GM19328 (cell line): ENCODE data around the gene EPB41L3.
"Not testable (repeated sequence)": the region's sequence is repeated elsewhere in the genome, so short reads cannot be mapped to it uniquely, and the experiment has no call there.

Experiments
- ATAC-seq: cut with Tn5 transposase; IDR thresholded peaks from one replicate; pipeline ENCODE4 v1.9.1; 2021; ENCODE audit warnings: mild to moderate bottlenecking, moderate library complexity; ENCODE audit not compliant: unreplicated experiment

The EPB41L3 gene

DNA sequence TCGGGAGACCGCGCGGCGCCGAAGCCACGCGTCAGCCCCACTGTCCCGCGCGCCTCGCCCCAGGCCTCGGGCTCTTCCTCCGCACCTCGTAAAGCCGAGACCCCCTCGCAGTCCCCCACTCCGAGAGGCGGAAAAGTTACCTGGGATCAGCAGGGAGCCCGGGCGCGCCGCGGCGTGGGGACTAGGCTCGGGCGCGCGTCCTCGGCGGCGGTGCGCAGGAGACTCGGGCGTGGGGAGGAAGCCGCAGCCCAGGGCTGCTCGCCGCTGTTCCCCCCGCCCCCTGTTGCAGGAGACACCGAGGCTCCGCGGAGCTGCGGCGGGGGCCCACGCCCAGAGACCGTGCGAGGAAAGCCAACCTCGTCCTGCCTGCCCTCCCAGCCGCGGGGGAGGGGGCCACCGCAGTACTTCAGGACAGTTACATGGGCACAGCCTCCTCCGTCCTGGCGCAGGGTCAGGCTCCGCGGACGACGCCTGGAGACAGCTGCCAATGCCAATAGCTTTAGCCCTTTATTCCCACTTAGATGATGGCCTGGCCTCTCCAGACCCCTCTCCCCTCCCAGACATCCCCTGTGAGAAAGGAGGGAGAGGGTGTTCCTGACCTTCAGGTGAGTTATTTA lies at the start of gene EPB41L3:
EPB41L3 (minus strand) TSS at position 225 of the 617 bp plus-strand sequence. CDS start 54,814 bp downstream, outside the sequence.
- ATAC-seq: no peak

- ATAC-seq: no peak
Observed at GRCh38 chr18:5588529-5588928, 44.7 kb upstream of the EPB41L3 start.

- no peak for ATAC-seq
Observed at GRCh38 chr18:5585653-5586052, 41.9 kb upstream of the EPB41L3 start.

DNA sequence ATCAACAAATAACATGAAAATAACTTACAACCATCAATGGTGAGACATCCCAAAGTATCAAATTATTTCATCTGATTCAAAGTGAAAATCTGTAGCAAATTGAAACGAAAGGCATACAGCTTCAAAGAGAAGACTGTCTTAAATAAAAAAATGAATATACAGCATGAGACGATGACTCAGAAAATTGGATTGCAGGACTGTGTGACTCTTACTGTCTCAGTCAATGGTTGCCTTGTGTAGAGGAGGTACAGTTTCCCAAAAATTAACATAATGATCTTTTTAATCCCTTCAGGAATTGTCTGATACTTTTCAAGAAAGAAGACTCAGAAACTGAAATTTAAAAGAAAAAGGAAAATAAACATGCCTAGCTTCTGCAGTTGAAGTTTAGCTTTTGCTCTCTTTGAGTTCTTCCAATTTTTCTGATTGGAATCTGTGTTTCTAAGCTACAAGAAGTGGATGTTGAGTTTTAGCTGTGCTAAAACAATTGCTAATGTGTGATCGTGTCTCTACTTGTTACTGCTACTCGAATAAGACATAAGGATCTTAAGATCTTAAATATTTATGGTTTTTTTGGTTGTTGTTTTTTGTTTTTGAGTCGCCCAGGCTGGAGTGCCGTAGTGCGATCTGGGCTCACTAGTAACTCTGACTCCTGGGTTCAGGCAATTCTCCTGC lies 41.1 kb upstream of the EPB41L3 start:
- no peak for ATAC-seq

GRCh38 chr18:5582849-5583681 lies 39.3 kb upstream of the EPB41L3 start:
- ATAC-seq: no peak

DNA sequence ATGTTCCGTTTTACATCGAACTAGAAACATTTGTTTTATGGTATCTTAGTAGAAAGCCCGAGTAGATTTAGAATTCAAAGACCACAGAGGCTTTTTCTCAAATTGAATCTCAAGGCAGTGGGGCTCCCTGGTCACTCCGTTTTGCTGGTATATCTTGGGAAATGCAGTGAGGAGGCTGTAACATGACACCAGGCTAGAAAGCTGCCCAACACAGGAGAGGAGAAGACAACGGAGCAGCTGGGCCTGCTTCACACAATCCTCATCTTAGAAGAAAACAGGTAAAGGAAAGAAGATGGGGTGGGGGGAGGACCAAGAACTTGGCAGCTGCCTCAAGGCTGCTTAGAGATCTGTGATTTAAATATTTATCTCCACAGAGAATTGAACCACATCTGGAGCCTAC lies 38.3 kb upstream of the EPB41L3 start:
- no peak for ATAC-seq

GRCh38 chr18:5574843-5575242 lies 31.0 kb upstream of the EPB41L3 start:
- no peak for ATAC-seq

- no peak for ATAC-seq
Observed at GRCh38 chr18:5571666-5572065, 27.9 kb upstream of the EPB41L3 start.

GRCh38 chr18:5570613-5571012 lies 26.8 kb upstream of the EPB41L3 start:
- ATAC-seq: not testable (repeated sequence)

DNA sequence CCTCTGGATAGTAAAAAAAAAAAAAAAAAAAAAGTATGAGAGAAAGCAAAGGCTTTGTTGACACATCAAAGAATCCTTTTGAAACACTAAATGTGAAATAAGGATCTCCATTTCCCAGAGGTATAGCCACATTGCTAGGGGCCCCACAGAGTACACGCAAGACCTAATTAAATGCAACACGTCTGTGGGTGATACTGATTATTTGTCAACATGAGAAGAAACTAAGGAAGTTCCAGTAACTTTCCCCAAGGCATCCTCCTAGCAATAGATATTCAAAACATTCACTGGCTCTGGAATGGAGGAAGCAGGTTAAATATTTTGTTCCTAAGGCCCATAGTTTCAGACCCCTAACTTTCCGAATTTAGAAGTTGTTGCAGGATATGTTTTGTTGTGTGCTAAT lies 24.6 kb upstream of the EPB41L3 start:
- ATAC-seq: no peak

DNA sequence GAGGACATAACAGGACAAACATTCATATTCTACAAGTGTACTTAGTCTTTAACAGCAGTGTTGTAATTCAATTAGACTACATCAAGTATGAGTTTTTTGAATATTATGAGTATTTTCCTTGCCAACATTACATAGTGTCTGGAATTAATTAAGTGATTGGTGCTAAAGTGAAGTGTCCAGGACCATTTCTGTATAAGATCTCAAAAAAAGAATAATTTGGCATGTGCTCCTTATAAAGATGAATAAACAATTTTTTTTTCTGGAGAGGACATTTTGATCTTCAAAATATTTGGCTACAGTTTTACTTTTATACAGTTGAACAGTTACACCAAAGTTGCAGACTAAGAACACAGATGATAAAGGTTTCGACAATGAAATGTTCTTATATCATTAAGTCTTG lies 15.1 kb upstream of the EPB41L3 start:
- no peak for ATAC-seq

GRCh38 chr18:5556310-5556974 lies 12.6 kb upstream of the EPB41L3 start:
- no peak for ATAC-seq

DNA sequence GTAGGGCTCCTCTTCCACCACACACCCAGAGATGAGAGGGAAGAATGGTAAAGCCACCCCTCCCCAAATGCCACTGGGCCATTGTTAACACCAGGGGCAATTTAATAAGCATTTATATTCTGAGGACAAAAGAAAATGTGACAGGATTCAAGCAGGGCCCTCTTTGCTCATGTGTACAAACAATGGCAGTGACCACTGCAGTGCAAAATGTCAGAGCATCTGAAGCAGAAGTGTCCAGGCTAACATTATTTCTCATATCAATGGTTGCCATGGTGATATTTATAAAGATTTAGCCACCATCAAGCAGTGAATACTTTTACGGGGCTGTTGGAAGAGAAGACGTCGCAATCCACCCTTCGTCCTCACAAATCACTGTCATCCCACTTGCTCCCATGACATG lies 10.8 kb upstream of the EPB41L3 start:
- no peak for ATAC-seq

DNA sequence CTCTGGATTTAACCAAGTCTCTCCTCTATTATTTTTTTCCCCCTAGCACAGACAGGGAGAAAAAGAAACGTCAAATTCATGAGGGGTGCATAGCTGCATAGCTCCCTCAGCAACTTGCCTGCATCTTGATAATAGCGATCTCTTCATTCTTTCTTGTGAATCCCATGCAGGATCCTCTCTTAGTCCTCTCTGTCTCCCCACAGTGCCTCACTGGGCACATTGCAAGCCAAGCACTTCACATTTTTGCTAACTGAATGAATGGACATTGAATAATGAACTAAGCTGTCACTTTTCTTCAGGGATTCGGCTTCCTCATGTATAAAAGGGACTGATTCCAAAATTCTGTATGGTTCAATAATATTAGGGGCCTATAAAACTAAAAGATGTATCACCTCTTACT lies 2.9 kb upstream of the EPB41L3 start:
- ATAC-seq: no peak

- ATAC-seq: no peak
Observed at GRCh38 chr18:5543036-5543680, 639 bp downstream of the EPB41L3 start.

GRCh38 chr18:5542515-5543035 lies 1.2 kb downstream of the EPB41L3 start:
- ATAC-seq: no peak

GRCh38 chr18:5541644-5542043 lies 2.2 kb downstream of the EPB41L3 start:
- no peak for ATAC-seq

- no peak for ATAC-seq
Observed at GRCh38 chr18:5539391-5539790, 4.4 kb downstream of the EPB41L3 start.

DNA sequence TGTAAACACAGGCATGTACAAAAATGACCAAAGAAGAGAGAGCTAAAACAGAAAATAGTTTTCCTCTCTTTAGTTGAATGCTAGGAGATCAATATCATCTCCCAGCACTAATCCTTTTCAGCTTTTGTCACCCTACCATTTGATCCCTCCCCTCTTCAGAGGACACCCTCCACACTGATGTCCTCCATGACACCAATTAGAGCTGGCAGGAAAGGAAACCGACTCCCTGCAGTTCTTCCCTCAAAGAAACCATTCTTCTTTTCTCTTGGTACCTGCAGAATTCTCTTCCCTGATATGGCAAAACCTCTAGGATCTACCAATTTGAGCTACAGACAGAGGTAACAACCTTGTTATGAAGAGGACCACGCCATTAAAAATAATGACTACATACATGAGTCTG lies 5.3 kb downstream of the EPB41L3 start:
- ATAC-seq: no peak

DNA sequence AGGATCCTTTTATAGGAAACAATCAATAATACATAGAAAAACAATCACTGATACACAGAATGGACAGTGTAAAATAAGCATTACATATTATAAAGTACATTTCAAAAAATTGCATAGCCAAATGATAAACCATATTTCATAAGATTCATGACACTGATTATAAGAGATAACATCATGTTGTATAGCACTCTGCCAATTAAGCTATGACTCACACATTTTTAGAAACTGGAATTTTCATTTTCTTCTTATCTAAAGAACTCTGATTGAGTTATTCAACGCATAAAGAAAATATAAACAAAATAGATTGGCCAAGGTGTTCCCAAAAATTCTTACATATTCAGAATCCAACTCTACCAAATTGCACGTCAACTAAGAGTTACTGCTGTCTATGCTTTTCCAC lies 5.9 kb downstream of the EPB41L3 start:
- no peak for ATAC-seq

GRCh38 chr18:5534845-5535244 lies 9.0 kb downstream of the EPB41L3 start:
- no peak for ATAC-seq
